GM18867 (cell line): ENCODE measurements around the gene RGMA.
"Not testable (repeated sequence)": the region's sequence is repeated elsewhere in the genome, so short reads cannot be mapped to it uniquely, and the experiment has no call there.

Source experiments
- ATAC-seq: cut with Tn5 transposase; IDR thresholded peaks from one replicate; pipeline ENCODE4 v1.9.1; 2021; ENCODE audit warnings: mild to moderate bottlenecking, moderate library complexity; ENCODE audit not compliant: unreplicated experiment

RGMA gene

DNA sequence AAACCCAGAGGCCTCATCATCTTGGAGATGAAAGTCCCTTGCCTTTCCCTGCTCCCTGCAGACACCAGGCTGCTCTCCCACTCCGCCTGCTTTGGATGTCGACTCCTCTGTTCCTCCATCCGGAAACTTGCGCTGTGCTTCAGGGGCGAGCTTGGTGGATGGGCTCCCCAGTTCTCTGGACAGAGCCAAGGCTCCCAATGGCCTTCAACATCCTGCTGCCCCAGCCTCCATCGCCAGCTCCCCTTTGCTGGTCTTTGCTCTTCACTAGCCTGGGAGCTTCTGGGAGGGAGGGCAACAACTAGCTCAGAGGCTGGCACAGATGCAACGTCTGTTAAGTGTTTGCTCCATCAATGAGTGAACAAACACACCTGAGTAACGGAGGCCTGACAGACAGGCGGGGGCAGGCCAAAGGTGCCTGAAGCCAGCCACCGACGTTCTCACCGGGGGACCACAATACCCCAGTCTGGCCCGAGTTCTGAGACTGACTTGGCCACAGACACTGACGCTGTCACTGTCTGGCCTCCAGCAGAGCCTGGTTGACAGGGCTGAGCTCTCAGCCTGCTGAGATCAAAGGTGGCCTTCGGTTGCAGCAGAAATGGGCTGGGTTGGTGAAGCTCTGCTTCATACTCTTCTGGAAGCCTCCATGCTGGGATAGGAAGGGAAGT, 39.0 kb downstream of the RGMA start:
- ATAC-seq, result no peak

- ATAC-seq, result no peak
These were observed 39.8 kb downstream of the RGMA start for GRCh38 chr15:93049233-93049632.

DNA sequence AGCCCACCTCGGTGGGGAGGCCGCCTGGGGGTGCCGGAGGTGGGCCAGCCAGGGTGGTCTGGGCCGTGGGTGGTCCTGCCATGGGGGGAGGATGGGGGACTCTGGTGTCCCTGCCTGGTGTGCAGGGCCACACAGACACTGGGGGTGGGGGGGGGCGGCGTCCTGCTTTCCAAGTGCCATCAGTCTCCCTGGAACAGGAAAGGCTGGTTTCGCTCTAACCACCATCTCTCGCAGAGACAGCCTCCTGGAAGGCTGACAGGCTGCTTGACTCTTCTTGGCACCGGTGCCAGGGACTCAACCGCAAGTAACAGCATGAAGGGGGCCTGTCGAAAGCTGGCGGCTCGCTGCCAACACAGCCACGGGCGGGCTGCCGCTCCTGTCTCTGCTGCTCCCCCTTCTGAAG, 40.3 kb downstream of the RGMA start:
- ATAC-seq, result no peak

DNA sequence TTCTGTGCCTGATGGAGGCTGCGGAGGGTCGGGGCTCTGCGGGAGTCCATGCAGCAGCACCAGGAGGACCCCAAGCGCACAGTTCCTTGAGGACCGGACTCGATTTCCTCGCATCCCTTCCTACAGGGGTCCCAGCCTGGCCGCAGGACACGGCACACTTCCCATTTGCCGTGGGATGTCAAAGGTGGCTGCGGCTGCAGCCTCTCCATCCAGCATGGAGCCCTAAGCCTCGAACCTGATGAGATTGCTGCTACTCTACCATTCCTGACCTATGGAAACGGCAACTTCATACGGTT, 40.6 kb downstream of the RGMA start:
- no peak for ATAC-seq

GRCh38 chr15:93047621-93048425, 41.2 kb downstream of the RGMA start:
- no peak for ATAC-seq

- no peak for ATAC-seq
These were observed 42.3 kb downstream of the RGMA start for GRCh38 chr15:93046721-93047120.

- ATAC-seq, result no peak
These were observed 42.9 kb downstream of the RGMA start for GRCh38 chr15:93046120-93046519.

- no peak for ATAC-seq
These were observed 43.7 kb downstream of the RGMA start for GRCh38 chr15:93045191-93045785.

DNA sequence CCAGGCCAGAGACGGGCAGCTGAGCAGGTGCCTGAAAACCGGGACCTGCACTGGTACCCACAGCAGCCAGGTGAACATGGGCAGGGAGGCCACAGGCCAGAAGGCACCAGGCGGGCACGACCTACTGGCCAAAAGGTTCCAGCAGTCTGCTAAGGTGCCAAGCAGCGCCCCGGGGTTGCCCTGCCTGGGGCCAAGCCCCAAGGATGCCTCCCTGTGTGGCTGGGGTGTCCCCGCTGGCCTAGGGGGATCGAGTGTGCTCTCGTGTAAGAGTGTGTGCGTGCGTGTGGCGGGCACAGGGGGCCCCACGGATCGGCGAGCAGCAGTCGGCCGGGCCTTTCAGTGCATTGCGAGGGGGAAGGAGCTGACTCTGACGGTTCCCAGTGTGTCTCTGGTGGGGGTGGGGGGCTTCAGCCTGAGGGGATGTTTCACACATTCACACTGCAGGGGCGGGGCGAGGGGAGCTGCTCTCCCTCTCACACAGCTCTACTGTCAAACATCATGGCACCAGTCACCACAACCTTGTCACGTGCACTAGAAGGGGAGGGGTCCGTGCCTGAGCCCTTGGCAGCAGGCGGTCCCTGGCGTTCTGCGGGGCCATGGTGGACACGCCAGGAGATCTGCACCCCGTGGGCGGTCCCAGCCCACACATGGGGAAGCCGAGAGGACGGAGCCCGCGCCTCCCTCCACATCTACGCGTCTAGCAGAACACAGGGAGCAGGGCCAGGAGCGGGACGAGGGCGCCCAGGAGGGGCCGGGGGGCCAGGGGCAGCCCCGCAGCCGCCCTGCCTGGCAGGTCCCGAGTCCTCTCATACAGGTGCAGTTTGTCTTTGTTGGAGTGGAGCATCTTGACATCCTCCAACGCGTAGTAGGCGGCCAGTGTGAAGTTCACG, 44.5 kb downstream of the RGMA start:
- ATAC-seq, result no peak

DNA sequence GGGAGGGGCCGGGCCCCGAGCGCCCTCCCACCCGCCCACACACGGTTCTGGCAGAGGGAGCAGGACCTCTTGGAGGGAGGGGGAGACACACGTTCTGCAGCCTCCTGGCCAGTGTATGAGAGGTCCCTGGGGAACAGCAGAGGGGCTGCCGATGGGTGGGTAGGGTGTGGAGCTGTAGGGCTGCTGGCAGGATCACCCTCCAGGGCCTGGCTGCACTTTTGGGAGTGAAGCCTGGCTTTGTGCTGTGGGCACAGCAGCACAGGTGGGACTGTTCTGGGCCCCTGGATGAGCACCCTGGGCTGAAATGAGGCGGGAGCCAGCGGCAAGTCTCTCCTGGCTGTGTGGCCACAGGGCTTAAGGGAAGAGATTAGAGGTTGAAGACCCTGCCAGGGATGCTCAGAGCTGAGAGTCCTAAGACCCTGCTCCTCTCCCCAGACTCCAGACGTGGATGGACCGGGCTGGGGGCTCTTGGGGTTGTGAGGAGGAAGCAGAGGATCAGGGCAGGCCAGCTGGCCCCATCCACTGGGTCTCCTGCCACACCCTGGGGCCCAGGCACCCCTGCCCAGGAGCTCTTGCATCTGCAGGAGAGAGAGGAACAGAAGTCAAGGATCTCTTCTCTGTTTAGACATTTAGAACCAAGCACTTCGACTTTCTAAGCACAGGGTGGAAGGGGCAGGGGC, 45.2 kb downstream of the RGMA start:
- no peak for ATAC-seq

GRCh38 chr15:93042691-93043378, 46.2 kb downstream of the RGMA start:
- no peak for ATAC-seq

- ATAC-seq, result no peak
These were observed 46.8 kb downstream of the RGMA start for GRCh38 chr15:93042211-93042610.

DNA sequence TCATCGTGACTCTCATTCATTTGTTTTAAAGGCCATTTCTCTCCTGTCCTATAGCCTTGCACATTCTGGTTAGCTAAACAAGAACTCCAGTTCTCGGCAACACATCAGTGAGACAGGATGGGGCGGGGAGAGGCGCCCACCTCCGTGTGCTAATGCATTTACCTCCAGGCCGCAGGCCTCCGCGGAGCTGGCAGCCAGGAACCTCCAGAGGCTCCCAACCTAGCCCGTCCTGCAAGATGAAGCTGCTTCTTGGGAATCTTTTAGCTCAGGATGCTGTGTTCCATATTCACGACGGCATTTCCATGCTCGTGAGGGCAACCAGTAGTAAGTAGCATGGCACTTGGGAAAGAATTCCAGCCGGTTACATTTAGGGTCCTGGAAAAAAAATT, 47.9 kb downstream of the RGMA start:
- no peak for ATAC-seq

- ATAC-seq, result no peak
These were observed 48.5 kb downstream of the RGMA start for GRCh38 chr15:93040288-93041158.

- ATAC-seq, result not testable (repeated sequence)
These were observed 49.3 kb downstream of the RGMA start for GRCh38 chr15:93039562-93040287.

DNA sequence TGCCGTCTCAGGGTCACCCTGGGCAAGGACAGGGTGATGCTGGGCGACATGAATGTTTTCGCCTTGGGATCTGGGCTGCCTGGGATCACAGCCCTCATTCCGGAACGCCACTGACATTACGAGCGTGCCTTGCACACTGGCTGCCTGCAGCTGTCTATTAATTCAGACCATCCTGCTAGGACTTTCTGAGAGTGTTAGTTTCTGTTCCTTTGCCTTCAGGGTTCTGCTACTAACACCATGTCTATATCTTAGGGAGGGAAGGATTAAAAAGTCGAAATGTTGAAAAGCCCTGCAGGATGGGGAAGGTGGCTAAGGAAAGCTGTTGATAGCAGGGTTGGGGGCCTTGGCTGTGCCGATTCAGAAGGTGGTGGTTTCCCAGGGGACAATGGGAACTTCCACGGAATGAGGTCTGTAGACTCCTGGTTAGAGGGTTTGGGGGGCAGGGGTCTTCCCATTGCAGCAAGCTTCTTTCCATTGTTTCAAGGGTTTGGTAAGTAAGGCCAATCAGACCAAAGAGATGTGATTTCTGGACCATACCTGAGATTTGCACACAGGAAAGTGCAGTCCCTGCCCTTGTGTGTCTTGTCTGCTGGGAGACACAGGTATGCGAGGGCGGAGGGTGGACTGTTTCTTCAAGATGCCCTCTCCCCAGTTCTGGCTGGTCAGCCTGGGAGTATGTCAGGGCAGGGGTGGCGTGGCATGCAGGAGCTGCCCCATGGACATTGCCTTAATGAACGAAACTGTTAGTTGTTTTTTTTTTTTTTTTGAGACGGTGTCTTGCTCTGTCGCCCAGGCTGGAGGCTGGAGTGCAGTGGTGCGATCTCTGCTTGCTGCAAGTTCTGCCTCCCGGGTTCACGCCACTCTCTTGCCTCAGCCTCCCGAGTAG, 50.9 kb downstream of the RGMA start:
- ATAC-seq, result no peak

DNA sequence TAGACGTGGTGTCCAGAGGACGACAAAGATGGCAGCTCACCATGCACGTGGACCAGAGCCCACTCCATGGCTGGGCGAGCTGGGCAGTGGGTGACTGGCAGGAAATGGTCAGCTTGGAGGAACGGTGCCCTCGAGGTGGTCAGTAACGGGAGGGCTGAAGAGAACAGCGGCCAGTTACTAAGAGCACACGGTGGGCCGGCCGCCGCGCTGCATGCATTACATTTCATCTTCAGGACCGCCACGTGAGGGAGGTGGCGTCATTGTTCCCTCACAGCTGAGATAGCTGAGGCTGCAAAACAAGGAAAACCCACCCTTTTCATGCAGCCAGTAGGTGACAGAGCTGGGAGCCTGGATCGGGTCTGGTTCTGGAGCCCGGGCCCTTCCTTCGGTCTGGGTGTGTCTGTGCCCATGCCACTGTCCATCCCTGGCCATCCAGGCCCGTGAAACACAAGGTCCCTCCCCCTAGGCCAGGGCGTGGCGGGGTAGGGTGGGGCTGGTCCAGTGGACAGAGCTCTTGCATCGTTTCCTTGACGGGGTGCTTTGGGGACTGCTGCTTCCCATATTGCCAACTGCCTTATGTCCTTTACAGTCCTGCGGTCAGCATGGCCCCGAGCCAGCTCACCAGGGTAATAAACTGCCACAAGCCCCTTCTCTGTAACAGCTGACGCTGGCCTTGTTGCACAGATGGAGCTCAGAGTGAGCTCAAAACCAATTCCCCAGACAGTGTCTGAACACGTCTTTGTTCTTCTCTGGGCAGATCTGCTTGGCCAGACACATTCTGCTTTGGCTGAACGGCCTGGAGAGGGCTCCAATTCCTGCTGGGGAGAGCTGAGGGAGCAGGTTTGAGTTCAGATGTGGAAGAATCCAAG, 51.8 kb downstream of the RGMA start:
- no peak for ATAC-seq
